A673 (cell line): ENCODE data around the gene ATP8A1. TPM values are rescaled to one million over a fixed set of nuclear protein-coding genes. Genes with fewer than 3 reads are reported as not detected.

Experiments used
- BruUV-seq: library from RNA; stranded (reverse); fragments of 400-500 nt; replicated peaks from 2 replicates; lab custom pipeline; 2021; lab: Mats Ljungman, UMichigan
- CTCF ChIA-PET: fragments of 300-600 bp; sonication (Branson Sonifier 250); formaldehyde crosslinking; loops from one replicate; lab custom pipeline; 2022; ENCODE audit warnings: antibody characterized with exemption; lab: Charles Lee
- POLR2A ChIA-PET: fragments of 300-600 bp; sonication (Branson Sonifier 250); formaldehyde crosslinking; loops from one replicate; lab custom pipeline; 2022; ENCODE audit warnings: antibody characterized with exemption; ENCODE audit not compliant: low non-redundant PET; lab: Charles Lee
- DNase-seq: peaks from one replicate; pipeline ENCODE4 v3.0.0-alpha.2; 2015; ENCODE audit warnings: low spot score
- H3K27ac ChIP-seq: fragments of 200-600 bp; sonication (generic); 2 replicates; pipeline ENCODE4 v1.5.1; 2016; ENCODE audit warnings: mixed run types, low read depth, mild to moderate bottlenecking, mixed read lengths, antibody characterized with exemption, low read length; ENCODE audit not compliant: poor library complexity, severe bottlenecking
- H3K27me3 ChIP-seq: fragments of 200-600 bp; sonication (generic); replicated peaks from 2 replicates; pipeline ENCODE4 v1.6.1; 2017; ENCODE audit warnings: mixed run types, low read depth, mild to moderate bottlenecking, mixed read lengths, antibody characterized with exemption, low read length; ENCODE audit not compliant: insufficient read depth, poor library complexity
- H3K36me3 ChIP-seq: fragments of 200-600 bp; sonication (generic); 2 replicates; pipeline ENCODE4 v1.6.1; 2016; ENCODE audit warnings: mixed run types, mild to moderate bottlenecking, mixed read lengths, antibody characterized with exemption, low read length; ENCODE audit not compliant: insufficient read depth, poor library complexity, severe bottlenecking
- H3K4me1 ChIP-seq: fragments of 200-600 bp; sonication (generic); 2 replicates; pipeline ENCODE4 v1.6.1; 2017; ENCODE audit warnings: mixed run types, mild to moderate bottlenecking, mixed read lengths, antibody characterized with exemption, low read length; ENCODE audit not compliant: insufficient read depth, poor library complexity, severe bottlenecking
- H3K4me3 ChIP-seq: fragments of 200-600 bp; sonication (generic); 2 replicates; pipeline ENCODE4 v1.5.1; 2016; ENCODE audit warnings: low read depth, mixed run types, mild to moderate bottlenecking, mixed read lengths, low read length; ENCODE audit not compliant: poor library complexity, severe bottlenecking
- H3K9me3 ChIP-seq: fragments of 200-600 bp; sonication (generic); 2 replicates; pipeline ENCODE4 v1.6.1; 2016; ENCODE audit warnings: mixed run types, low read depth, mild to moderate bottlenecking, mixed read lengths, antibody characterized with exemption, low read length; ENCODE audit not compliant: poor library complexity, severe bottlenecking
- EZH2 ChIP-seq: fragments of 200-600 bp; sonication (generic); IDR thresholded peaks from 2 replicates; pipeline ENCODE4 v1.6.1; 2017; ENCODE audit warnings: borderline replicate concordance, low read depth, mild to moderate bottlenecking, mixed read lengths, antibody characterized with exemption, low read length; ENCODE audit not compliant: poor library complexity, severe bottlenecking
- intact Hi-C: fragments of 100-400 bp; cut with micrococcal nuclease; formaldehyde crosslinking; loops from one replicate; pipeline ENCODE4 v1.10.0; 2022; ENCODE audit not compliant: unreplicated experiment
- total RNA-seq: library from RNA; stranded (reverse); gene quantifications from 2 replicates; pipeline ENCODE4 v1.2.3, GENCODE V29; 2021
- TF ChIP-seq, protein P1 (sequence below): fragments of 300-800, 200-600 bp; sonication (generic); conservative IDR thresholded peaks from 2 replicates; pipeline ENCODE4 v1.5.1; 2017; ENCODE audit warnings: low read depth, mild to moderate bottlenecking, antibody characterized with exemption, low read length, moderate library complexity, mixed read lengths

Gene ATP8A1
- total RNA-seq, 1 experiment from 2014 or later = 0.28 TPM

DNA sequence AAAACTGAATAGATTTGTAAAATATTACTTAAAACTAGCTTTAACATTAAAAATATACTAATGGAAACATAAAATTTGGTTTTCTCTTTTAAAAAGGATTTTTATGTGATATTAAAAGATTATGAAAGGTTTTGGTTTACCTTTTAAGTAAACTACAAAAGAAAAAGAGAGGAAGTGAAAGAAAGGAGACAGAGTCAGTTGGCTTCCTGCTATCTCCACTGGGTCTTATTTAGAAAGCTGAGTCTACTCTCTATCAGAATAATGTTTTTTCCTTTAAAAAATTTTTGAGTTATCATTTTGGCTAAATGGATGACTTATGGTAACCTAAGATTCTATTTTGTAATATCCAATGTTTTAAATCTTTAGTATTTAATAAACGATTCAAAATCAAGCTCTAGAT is 21.6 kb upstream of the ATP8A1 start:
- intact Hi-C loops = no loop called here
- no peaks in the 10 kb centered on the region for H3K9me3 ChIP-seq

DNA sequence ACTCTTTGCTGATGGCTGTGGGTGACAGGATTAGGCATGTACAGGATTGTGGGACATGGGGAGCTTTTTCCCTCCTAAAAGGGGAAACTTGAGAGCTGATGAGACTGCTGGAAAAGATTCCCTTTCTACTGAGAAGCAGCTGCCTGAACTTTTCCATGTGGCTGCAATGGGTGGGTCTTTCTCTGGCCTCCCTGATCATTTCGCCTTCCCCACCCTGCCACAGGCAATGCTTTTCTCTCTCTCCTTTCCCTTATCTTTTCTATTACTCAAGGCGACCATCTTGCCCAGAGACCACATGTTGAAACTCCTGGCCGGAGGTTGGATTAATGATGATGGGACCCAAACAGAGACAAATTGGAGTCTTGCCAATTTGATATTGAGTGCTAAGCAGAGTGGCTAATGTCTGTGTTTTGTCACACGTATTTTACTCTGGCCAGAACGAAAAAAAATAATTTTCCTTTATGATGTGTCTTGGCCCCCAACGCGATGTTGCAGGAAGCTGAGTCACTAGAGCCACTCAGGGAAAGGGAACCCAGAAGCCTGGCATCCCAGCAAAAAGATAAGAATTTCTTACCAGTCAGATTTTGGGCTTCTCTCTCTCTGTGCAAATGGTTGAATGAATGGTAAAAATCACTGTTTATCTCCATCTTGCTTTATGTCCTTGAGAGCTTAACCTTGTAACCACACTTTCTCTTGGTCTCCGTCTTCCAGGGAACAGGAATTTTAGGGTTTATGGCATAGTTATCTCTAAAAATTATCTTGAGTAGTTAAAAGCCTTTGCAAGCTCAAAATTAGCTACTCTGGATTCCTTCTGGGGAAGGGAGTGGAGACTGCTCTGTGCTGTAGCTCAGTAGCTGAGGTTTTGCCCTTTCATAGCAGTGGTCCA is 19.4 kb upstream of the ATP8A1 start:
- Histone ChIP-seq H3K9me3 (no peaks in the 10 kb centered on the region), H3K4me3 (no peak overlapping the region), H3K27me3 (no peaks in the 10 kb centered on the region), H3K4me1 (no peaks in the 10 kb centered on the region), H3K27ac (no peak overlapping the region), H3K36me3 (no peaks in the 10 kb centered on the region)
- ChIA-PET POLR2A (no interaction called here), CTCF (no interaction called here)
- BruUV-seq = no TSS peak
- intact Hi-C loops = no loop called here
- TF ChIP-seq, protein P1, sequence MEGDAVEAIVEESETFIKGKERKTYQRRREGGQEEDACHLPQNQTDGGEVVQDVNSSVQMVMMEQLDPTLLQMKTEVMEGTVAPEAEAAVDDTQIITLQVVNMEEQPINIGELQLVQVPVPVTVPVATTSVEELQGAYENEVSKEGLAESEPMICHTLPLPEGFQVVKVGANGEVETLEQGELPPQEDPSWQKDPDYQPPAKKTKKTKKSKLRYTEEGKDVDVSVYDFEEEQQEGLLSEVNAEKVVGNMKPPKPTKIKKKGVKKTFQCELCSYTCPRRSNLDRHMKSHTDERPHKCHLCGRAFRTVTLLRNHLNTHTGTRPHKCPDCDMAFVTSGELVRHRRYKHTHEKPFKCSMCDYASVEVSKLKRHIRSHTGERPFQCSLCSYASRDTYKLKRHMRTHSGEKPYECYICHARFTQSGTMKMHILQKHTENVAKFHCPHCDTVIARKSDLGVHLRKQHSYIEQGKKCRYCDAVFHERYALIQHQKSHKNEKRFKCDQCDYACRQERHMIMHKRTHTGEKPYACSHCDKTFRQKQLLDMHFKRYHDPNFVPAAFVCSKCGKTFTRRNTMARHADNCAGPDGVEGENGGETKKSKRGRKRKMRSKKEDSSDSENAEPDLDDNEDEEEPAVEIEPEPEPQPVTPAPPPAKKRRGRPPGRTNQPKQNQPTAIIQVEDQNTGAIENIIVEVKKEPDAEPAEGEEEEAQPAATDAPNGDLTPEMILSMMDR = no peak
- TF ChIP-seq EZH2 = no peak
- no peak for DNase-seq

More for the DNA sequence above, 21.6 kb upstream of the ATP8A1 start:
- Histone ChIP-seq H3K27me3 (no peaks in the 10 kb centered on the region), H3K4me3 (no peak overlapping the region), H3K27ac (no peak overlapping the region), H3K4me1 (no peaks in the 10 kb centered on the region), H3K36me3 (no peaks in the 10 kb centered on the region)
- no peak for TF ChIP-seq EZH2
- TF ChIP-seq, protein P1 = no peak
- BruUV-seq = no TSS peak
- ChIA-PET CTCF (no interaction called here), POLR2A (no interaction called here)
- no peak for DNase-seq

DNA sequence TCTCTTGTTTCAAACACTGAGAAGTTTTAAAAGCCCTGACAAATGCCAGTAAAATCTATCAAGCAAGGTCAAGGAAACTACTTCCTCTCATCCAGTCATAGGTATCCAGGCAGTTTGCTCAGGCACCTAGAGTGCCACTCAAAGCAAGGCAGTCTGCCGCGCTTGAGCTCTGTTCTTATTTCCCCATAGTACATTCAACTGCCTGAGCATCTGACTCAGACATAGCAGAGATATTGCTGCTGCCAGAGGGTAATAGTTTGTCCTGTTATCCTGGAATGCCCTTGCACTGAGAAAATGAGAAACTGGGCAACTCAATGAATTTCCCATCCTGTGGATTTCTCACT is 16.1 kb upstream of the ATP8A1 start:
- CTCF ChIA-PET = no interaction called here
- H3K4me3 ChIP-seq = no peak overlapping the region
- no peak overlapping the region for H3K27ac ChIP-seq
- no peaks in the 10 kb centered on the region for H3K36me3 ChIP-seq
- POLR2A ChIA-PET = no interaction called here
- TF ChIP-seq, protein P1 = no peak
- TF ChIP-seq EZH2 = no peak
- no peaks in the 10 kb centered on the region for H3K9me3 ChIP-seq
- DNase-seq = no peak
- no TSS peak for BruUV-seq
- H3K4me1 ChIP-seq = no peaks in the 10 kb centered on the region
- no peaks in the 10 kb centered on the region for H3K27me3 ChIP-seq
- intact Hi-C loops = no loop called here
